ENCODE measurements around the gene TBR1. TPM values are rescaled to one million over a fixed set of nuclear protein-coding genes. Genes with fewer than 3 reads are reported as not detected.

TBR1 gene
- total and polyA plus RNA-seq, 3 donors from 2014 or later = 0.92 to 5.3 (median 2.4) TPM

DNA sequence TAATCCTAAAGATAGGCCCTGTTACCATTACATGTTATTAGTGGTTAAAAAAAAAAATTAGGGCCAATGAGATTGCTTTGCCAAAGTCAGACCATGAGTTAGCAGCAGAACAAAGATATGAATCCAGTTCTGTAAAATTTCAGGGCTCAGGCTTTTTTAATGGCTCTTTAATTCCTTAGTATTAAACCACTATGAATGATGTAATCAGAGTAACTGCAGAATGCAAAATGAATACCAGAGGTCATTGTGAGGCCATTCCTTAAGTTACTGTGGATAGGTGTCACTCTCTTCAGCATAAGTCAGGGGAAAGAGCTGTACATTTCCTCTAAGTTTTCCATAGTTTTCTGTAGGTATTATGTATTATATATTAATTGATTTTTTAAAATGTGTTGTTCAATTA is 42.2 kb upstream of the TBR1 start:
- no peak overlapping the region for H3K27ac ChIP-seq
- no peaks in the 10 kb centered on the region for H3K4me1 ChIP-seq
- H3K9me3 ChIP-seq = no peaks in the 10 kb centered on the region
- TF ChIP-seq, protein P1, sequence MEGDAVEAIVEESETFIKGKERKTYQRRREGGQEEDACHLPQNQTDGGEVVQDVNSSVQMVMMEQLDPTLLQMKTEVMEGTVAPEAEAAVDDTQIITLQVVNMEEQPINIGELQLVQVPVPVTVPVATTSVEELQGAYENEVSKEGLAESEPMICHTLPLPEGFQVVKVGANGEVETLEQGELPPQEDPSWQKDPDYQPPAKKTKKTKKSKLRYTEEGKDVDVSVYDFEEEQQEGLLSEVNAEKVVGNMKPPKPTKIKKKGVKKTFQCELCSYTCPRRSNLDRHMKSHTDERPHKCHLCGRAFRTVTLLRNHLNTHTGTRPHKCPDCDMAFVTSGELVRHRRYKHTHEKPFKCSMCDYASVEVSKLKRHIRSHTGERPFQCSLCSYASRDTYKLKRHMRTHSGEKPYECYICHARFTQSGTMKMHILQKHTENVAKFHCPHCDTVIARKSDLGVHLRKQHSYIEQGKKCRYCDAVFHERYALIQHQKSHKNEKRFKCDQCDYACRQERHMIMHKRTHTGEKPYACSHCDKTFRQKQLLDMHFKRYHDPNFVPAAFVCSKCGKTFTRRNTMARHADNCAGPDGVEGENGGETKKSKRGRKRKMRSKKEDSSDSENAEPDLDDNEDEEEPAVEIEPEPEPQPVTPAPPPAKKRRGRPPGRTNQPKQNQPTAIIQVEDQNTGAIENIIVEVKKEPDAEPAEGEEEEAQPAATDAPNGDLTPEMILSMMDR (IDR thresholded peaks at IDR 0.05) = no peak
- TF ChIP-seq POLR2A (IDR thresholded peaks at IDR 0.05) = no peak
- intact Hi-C loops (cut with DNase I; ENCODE audit: low total_unique reads) = no loop called here
- no peaks in the 10 kb centered on the region for H3K36me3 ChIP-seq (ENCODE audit: low read depth, missing control alignments)
- DNase-seq = no peak
- no peak overlapping the region for H3K4me3 ChIP-seq
- H3K27me3 ChIP-seq = no peaks in the 10 kb centered on the region

DNA sequence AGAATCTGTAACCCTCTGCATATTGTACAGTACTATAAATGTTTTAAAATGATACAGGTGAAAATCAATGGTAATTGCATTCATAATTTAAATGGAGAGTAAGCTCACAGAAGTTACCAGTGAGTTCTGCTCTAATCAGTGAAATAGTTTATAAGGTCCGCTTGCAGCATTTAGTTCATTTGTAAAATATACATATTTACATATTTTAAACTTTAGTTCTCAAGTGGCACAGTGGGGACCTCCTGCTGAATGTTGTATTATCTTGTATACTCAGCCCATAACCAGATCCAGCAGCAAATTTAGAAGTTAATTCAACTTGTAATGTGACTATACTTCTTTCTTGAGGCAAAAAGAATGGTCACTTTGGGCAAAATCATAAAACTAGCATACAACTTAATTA is 41.7 kb upstream of the TBR1 start:
- no peaks in the 10 kb centered on the region for H3K27me3 ChIP-seq
- TF ChIP-seq, protein P1 (IDR thresholded peaks at IDR 0.05) = no peak
- no peak for TF ChIP-seq POLR2A (IDR thresholded peaks at IDR 0.05)
- WGBS, 2 donors = 86 to 97% methylated on average over 1 of the region's 1 CpG
- no peak overlapping the region for H3K4me3 ChIP-seq
- H3K4me1 ChIP-seq = no peaks in the 10 kb centered on the region
- no peak for DNase-seq
- no peak overlapping the region for H3K27ac ChIP-seq
- no peaks in the 10 kb centered on the region for H3K9me3 ChIP-seq
- intact Hi-C loops (cut with DNase I; ENCODE audit: low total_unique reads) = no loop called here
- H3K36me3 ChIP-seq (ENCODE audit: low read depth, missing control alignments) = no peaks in the 10 kb centered on the region

DNA sequence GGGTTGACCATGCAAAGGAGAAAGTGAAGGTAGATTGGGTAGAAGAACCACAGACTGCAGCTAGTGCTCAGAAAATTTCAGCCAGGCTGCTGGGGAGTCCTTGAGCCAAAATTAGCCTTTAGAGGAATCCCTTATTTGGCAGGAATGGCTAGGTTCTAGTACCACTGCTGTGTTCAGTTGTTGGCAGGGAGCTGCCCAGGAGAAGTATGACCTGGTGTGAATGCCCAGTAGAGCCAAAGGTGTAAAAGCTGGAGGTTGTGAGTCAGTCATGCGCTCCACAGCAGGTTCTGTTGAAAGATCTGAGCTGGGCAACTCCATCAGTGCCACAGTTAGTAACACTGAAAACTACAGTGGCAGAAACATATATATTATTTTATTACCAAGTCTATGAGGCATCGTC is 36.4 kb upstream of the TBR1 start:
- 96 to 98% methylated on average over 2 of the region's 2 CpGs for WGBS, 2 donors
- Histone ChIP-seq H3K27ac (no peak overlapping the region), H3K4me3 (no peak overlapping the region), H3K4me1 (no peaks in the 10 kb centered on the region), H3K9me3 (no peaks in the 10 kb centered on the region), H3K36me3 (ENCODE audit: low read depth, missing control alignments) (no peaks in the 10 kb centered on the region), H3K27me3 (no peaks in the 10 kb centered on the region)
- no peak for DNase-seq
- intact Hi-C loops (cut with DNase I; ENCODE audit: low total_unique reads) = no loop called here
- TF ChIP-seq, protein P1 (IDR thresholded peaks at IDR 0.05) = no peak
- no peak for TF ChIP-seq POLR2A (IDR thresholded peaks at IDR 0.05)

DNA sequence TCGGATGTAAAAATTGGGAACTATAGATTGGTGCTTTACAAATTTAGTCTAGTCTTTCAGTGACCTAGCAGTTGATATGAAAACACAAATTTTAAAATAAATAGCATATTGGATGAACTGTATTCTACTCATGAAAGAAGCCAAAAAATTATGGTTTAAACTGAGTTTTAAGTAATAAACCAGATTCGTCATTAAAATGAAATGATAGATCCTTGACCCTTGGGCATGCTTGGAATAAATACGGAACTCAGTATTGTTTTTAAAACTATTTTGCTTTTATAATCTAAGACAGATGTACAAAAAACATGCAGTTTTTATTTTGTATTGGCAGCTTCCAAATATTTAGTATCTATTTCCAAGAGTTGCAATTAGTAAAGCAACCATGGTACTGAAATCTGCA is 34.6 kb upstream of the TBR1 start:
- Histone ChIP-seq H3K27ac (no peak overlapping the region), H3K9me3 (no peaks in the 10 kb centered on the region), H3K4me3 (no peak overlapping the region), H3K27me3 (no peaks in the 10 kb centered on the region), H3K36me3 (ENCODE audit: low read depth, missing control alignments) (no peaks in the 10 kb centered on the region), H3K4me1 (no peaks in the 10 kb centered on the region)
- no peak for TF ChIP-seq POLR2A (IDR thresholded peaks at IDR 0.05)
- TF ChIP-seq, protein P1 (IDR thresholded peaks at IDR 0.05) = no peak
- intact Hi-C loops (cut with DNase I; ENCODE audit: low total_unique reads) = no loop called here
- DNase-seq = no peak
- 67 to 69% methylated on average over 3 of the region's 3 CpGs for WGBS, 2 donors

DNA sequence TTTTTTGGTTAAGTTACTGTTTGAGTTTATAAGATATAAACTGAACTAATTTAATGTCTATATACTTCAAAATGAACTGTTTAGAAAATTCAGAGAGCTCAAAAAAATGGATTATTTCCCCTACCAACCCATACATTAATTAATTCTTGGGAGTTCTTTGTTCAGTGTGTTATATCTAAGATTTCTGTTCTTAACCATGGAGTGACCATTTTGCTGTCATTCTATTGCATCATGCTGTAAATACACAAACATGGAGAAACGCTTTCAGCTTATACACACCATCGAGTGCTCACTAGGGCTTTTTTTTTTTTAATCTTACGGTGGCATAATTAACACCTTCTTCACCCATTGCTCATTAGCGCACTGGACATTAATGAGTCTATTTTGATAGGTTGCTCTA is 33.4 kb upstream of the TBR1 start:
- 92 to 96% methylated on average over 4 of the region's 4 CpGs for WGBS, 2 donors
- no peak for DNase-seq
- Histone ChIP-seq H3K27me3 (no peaks in the 10 kb centered on the region), H3K4me3 (no peak overlapping the region), H3K36me3 (ENCODE audit: low read depth, missing control alignments) (no peaks in the 10 kb centered on the region), H3K4me1 (no peaks in the 10 kb centered on the region), H3K27ac (no peak overlapping the region), H3K9me3 (no peaks in the 10 kb centered on the region)
- intact Hi-C loops (cut with DNase I; ENCODE audit: low total_unique reads) = no loop called here
- TF ChIP-seq, protein P1 (IDR thresholded peaks at IDR 0.05) = no peak
- TF ChIP-seq POLR2A (IDR thresholded peaks at IDR 0.05) = no peak
